SK-N-MC (cell line): Measurements from ENCODE around the gene COX6B1.

Source experiments
- EZH2 ChIP-seq: fragments of 200-600 bp; sonication (generic); IDR thresholded peaks from one replicate; pipeline ENCODE4 v1.6.1; 2017; ENCODE audit warnings: antibody characterized with exemption
- POLR2AphosphoS5 ChIP-seq: IDR thresholded peaks from 2 replicates; pipeline ENCODE4 v1.6.1; 2012; ENCODE audit warnings: mild to moderate bottlenecking, low read depth, low read length, borderline replicate concordance

- TF ChIP-seq POLR2AphosphoS5 (no peak), EZH2 (no peak)
These were observed 6.5 kb upstream of the COX6B1 start, which contains the start of gene ETV2 for GRCh38 chr19:35641515-35642151.
